Stimulated activated CD8-positive, alpha-beta memory T cell treated with anti-CD3 and anti-CD28 coated beads, Interleukin-7, amount 100 ng/mL, for 48 hours (primary cell): ENCODE results near the gene NUMB.

Experiments
- DNase-seq, 2 donors: peaks; one replicate each; pipeline ENCODE4 v3.0.0-alpha.2; 2020; ENCODE audit warnings: low read depth in 1 of 2; ENCODE audit errors: extremely low read depth in 1 of 2

Gene NUMB

GRCh38 chr14:73295198-73295796 lies 163.0 kb downstream of the NUMB start:
- DNase-seq: no peak

DNA sequence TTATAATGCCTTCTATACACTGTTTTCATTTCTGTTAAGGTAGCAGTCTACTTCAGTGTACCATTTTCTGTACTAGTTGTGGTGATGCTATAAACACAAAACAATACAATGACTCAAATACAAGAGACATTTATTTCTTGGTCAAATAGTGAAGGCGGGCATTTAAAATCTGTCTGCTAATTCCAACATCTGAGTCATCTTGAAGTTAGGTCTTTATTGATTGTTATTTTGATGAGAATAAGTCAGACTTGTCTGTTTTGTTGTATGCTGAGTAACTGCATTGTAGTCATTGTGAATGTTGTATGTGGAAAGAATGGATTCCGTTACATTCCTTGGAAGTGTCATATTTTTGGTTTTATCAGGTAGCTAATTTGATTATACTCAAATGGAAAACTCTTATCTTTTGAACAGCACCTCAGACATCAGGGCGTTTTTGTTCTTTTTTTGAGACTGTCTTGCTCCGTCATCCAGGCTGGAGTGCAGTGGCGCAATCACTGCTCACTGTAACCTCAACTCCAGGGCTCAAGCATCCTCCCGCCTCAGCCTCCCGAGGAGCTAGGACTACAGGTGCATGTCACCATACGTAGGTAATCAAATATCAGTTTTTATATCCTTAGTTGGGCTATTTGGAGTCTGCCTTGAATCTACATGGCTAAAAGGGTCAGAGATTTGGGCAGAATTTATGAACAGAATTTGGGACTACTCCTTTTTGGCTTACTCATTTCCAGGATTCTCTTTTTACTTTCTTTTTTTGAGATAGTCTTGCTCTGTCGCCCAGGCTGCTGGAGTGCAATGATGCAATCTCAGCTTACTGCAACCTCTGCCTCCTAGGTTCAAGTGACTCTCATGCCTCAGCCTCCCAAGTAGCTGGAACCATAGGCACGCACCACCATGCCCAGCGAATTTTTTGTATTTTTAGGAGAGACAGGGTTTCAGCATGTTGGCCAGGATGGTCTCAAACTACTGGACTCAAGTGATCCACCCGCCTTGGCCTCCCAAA lies 164.3 kb downstream of the NUMB start:
- DNase-seq: no peak

DNA sequence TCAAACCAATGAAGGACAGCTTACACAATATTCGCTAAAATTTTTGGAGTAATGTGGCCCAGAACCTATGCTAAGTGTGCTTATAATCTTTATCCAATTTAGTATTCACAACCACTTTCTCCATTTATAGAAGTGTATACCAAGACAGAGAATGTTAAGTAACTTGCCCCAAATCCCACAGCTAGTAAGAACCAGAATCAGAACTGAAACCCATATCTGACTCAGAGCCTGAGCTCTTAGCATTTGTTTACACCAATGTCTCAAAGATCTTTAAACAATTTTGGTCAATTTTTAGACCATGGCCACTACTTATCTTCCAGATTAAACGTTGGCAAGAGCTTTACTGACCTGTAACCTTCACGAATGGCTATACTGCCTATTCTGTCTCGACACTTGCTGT lies 168.1 kb downstream of the NUMB start:
- no peak for DNase-seq

DNA sequence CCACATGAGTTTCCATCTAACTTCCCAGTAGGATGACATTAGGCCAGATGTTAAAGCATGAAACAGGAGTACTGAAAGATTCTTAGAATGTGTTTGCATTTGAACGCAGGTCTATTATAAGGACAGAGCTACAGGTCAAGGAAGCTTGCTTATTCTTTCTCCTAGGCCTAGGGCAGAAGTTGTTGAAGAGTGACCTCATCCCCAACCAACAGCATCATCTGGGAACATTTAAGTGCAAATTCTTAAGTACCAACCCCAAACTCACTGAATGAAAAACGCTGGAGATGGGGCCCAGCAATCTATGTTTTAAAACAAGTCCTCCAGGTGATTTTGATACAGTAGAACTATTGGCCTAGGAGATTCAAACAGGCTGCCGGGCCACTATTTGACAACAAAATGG lies 168.6 kb downstream of the NUMB start:
- no peak for DNase-seq

- DNase-seq: no peak
Observed at GRCh38 chr14:73289308-73289707, 169.0 kb downstream of the NUMB start.

DNA sequence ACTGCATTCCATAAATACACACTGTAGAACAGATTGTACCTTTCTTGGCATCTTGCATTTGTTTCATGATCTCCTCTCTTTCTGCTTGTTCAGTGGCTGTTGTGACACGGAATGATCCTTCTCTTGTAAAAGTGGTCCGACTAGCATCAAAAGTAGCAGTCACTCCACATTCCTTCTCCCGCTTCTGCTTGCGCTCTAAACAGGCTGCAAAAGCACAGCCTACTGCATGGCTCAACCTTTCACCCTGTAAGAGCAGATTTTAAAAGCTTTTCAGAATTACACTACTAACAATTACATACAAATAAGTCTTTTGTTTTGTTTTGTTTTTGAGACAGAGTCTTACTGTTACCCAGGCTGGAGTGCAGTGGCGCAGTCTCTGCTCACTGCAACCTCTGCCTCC lies 171.3 kb downstream of the NUMB start:
- DNase-seq: no peak

DNA sequence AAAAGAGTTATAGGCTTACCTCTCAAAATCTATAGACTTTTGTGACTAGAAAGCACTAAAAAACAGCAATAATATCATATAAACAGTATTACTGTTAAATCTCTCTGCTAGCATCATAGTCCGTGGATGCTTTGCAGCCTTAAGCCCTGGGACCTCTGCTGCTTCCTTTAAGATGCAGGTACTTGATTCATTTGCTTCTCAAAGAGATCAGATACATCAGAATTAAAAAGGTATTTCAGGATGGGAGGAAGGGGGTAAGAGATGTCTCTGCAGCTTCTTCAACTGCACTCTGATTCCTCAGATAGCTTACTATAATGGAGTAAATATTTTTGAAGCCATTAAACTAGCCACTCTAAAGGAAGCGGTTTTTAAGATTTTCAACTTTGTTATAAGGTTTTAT lies 171.7 kb downstream of the NUMB start:
- DNase-seq: no peak

GRCh38 chr14:73285979-73286378 lies 172.4 kb downstream of the NUMB start:
- no peak for DNase-seq

- no peak for DNase-seq
Observed at GRCh38 chr14:73283608-73284379, 174.6 kb downstream of the NUMB start.

- no peak for DNase-seq
Observed at GRCh38 chr14:73280903-73281302, 177.4 kb downstream of the NUMB start.

GRCh38 chr14:73277376-73277775 lies 181.0 kb downstream of the NUMB start:
- no peak for DNase-seq

GRCh38 chr14:73276836-73277235 lies 181.5 kb downstream of the NUMB start:
- DNase-seq: no peak

DNA sequence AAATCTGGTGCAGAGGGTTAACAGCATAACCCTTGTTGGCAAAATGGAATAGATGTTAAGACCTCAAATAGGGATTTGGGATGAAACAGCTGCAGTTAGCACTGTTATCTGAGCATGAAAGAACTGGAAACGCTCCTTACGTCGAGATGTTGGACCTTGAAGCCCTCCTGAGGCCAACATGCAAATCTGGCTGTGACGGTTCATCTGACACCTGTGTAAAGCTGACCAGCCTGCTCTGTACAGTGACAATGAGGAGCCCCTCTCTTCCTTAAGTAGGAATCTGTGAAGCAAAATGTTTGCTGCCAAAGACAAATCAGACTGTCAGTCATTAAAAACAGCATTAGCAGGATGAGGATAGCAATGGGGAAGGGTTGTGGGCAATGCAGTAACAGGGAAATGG lies 184.5 kb downstream of the NUMB start:
- no peak for DNase-seq

- no peak for DNase-seq
Observed at GRCh38 chr14:73272393-73272792, 186.0 kb downstream of the NUMB start.

DNA sequence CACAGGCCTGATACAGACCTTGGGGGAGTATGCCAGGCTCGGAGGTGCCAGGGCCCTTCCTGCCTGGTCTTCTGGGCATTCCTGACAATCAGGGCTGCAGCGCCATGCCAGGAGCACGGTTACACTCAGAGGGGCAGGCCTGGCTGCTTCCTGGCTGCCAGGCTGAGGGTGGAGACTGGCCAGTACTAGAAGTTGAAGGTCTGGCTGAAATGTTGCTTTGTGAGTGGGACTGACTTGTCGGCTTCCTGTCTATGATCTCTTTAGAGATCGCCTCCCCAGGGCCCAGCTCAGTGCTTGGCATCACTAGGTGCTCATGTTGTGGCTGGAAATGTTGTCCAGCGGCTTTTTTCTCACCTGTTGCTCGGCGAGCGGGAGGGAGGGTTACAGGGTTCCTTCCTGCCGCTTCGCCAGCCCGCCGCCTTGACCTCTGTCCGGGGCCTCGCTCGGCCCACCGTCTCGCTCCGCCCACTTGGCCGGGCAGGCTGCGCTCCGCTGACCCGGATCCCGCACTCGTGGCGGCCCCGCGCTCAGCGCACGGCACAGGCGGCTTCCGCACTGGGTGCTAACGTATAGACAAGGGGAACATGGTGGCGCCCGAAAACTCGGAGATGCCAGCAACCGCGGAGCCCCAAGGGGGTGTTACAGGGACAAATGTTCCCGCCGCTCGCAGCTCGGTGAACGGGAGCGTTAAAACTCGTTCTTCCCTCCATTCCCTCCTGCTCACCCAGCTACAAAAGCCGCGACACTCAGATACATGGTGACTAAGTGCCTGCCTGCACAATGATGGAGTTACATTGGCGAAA lies 188.4 kb downstream of the NUMB start:
- no peak for DNase-seq

DNA sequence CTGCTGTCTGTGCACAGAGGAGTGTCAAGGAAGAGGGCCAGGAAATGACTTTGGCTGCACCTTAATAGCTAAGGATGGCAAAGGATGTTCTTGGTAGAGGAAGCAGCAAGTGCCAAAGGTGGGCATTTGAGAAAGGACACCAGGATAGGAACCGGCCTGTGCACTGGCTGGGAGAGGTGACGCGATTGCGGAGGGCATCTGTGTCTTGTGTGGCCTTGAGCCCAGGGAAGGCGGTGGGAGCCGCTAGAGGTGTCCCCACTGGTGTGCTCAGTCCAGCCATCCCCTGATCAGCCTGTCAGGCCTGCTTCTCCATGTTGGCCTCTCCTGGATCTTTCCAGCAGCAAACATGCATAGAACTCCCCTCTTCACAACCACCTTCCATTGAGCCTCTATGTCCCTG lies 190.9 kb downstream of the NUMB start:
- DNase-seq: no peak

GRCh38 chr14:73266317-73266716 lies 192.0 kb downstream of the NUMB start:
- DNase-seq: no peak

GRCh38 chr14:73265721-73266046 lies 192.7 kb downstream of the NUMB start:
- DNase-seq: no peak

DNA sequence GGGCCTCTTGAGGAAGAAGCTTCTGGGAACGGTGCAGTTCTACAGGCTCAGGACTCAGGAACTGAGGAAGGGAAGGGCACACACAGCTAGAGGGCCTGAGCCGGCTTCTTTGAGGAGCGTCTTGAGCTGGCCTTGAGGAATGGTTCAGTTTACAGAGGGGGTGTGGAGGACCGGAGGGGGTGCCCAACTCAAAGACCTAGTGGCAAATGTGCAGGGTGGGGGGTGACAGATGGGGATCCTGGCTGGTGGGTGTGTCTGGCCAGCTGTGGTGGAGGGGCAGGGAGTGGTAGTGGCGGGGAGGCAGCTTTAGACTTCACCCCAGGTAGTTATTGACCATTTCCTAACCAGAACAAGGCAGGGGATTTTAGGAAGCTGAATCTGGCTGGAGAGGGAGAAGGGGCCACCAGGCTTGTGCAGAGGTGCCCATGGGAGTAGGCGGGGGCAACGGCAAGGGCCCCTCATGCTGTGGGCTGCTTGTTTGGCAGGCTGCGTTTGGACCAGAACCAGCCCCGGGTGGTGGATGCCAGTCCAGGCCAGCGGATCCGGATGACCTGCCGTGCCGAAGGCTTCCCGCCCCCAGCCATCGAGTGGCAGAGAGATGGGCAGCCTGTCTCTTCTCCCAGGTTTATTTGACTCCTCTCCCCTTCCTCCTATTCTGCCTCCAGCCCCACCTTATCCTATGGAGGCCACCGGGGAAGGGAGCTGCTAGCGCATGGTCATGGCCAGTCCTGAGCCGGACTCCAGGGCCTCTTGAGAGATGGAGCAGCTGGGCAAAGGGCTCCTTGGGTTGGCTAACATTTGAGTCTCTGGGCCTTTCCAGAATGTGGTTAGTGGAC lies 193.2 kb downstream of the NUMB start:
- no peak for DNase-seq
